Measurements from ENCODE around the gene FRMD4A. TPM values are rescaled to one million over a fixed set of nuclear protein-coding genes. Genes with fewer than 3 reads are reported as not detected.
"Not testable (repeated sequence)": the region's sequence is repeated elsewhere in the genome, so short reads cannot be mapped to it uniquely, and the experiment has no call there.

The FRMD4A gene
- total RNA-seq, 1 donor from 2014 or later: 20.2 TPM

GRCh38 chr10:13956826-13957225, 373.9 kb downstream of the FRMD4A start:
- H3K9me3 Mint-ChIP-seq: peaks cover 6% of the 10 kb centered on the region
- no peaks in the 10 kb centered on the region for H3K27me3 Mint-ChIP-seq (ENCODE audit: insufficient read depth, low read depth)
- Histone ChIP-seq H3K79me2 (ENCODE audit: low read depth) (no peaks in the 10 kb centered on the region), H3K4me1 (no peaks in the 10 kb centered on the region), H3K27ac (no peak overlapping the region), H2AFZ (replicated peaks) (no peak overlapping the region), H3K27me3 (no peaks in the 10 kb centered on the region), H3K36me3 (no peaks in the 10 kb centered on the region), H4K20me1 (ENCODE audit: low read depth) (no peaks in the 10 kb centered on the region), H3K4me3 (no peak overlapping the region), H3F3A (ENCODE audit: low read depth) (no peaks in the 10 kb centered on the region), H3K9ac (no peak overlapping the region), H3K4me2 (no peak overlapping the region), H3K9me3 (ENCODE audit: low read depth) (no peaks in the 10 kb centered on the region)
- H3K4me1 Mint-ChIP-seq: peaks cover 7% of the 10 kb centered on the region
- H3K36me3 Mint-ChIP-seq: peaks cover 3% of the 10 kb centered on the region
- DNase-seq (ENCODE audit: low spot score): no peak
- no peak overlapping the region for H3K27ac Mint-ChIP-seq
- TF ChIP-seq EZH2phosphoT487 (IDR thresholded peaks at IDR 0.05) (no peak), CTCF (IDR thresholded peaks at IDR 0.05) (no peak), EZH2 (IDR thresholded peaks at IDR 0.05) (no peak)
- H3K4me3 Mint-ChIP-seq: no peak overlapping the region

GRCh38 chr10:13955409-13956068, 375.2 kb downstream of the FRMD4A start:
- Histone ChIP-seq H3K4me2 (no peak overlapping the region), H3K27me3 (no peaks in the 10 kb centered on the region), H3K79me2 (ENCODE audit: low read depth) (no peaks in the 10 kb centered on the region), H3K36me3 (no peaks in the 10 kb centered on the region), H4K20me1 (ENCODE audit: low read depth) (no peaks in the 10 kb centered on the region), H3K4me1 (no peaks in the 10 kb centered on the region), H2AFZ (replicated peaks) (no peak overlapping the region), H3K9me3 (ENCODE audit: low read depth) (no peaks in the 10 kb centered on the region), H3K4me3 (no peak overlapping the region), H3F3A (ENCODE audit: low read depth) (no peaks in the 10 kb centered on the region), H3K9ac (no peak overlapping the region), H3K27ac (no peak overlapping the region)
- Mint-ChIP-seq H3K4me1 (peaks cover 7% of the 10 kb centered on the region), H3K4me3 (no peak overlapping the region), H3K36me3 (peaks cover 3% of the 10 kb centered on the region), H3K9me3 (peaks cover 6% of the 10 kb centered on the region), H3K27ac (no peak overlapping the region), H3K27me3 (ENCODE audit: insufficient read depth, low read depth) (no peaks in the 10 kb centered on the region)
- DNase-seq (ENCODE audit: low spot score): no peak
- no peak for TF ChIP-seq CTCF (IDR thresholded peaks at IDR 0.05)
- TF ChIP-seq EZH2phosphoT487 (IDR thresholded peaks at IDR 0.05): no peak
- no peak for TF ChIP-seq EZH2 (IDR thresholded peaks at IDR 0.05)

GRCh38 chr10:13954195-13954594, 376.5 kb downstream of the FRMD4A start:
- not testable (repeated sequence) for H3K27me3 Mint-ChIP-seq (ENCODE audit: insufficient read depth, low read depth); H3K9me3 Mint-ChIP-seq; H2AFZ ChIP-seq (replicated peaks); H3K79me2 ChIP-seq (ENCODE audit: low read depth); H3K4me1 ChIP-seq; H3K36me3 ChIP-seq; H3F3A ChIP-seq (ENCODE audit: low read depth); DNase-seq (ENCODE audit: low spot score); H4K20me1 ChIP-seq (ENCODE audit: low read depth); H3K9ac ChIP-seq; H3K27ac ChIP-seq; H3K4me1 Mint-ChIP-seq; H3K36me3 Mint-ChIP-seq; H3K4me2 ChIP-seq; H3K27me3 ChIP-seq; H3K4me3 ChIP-seq; H3K4me3 Mint-ChIP-seq; H3K9me3 ChIP-seq (ENCODE audit: low read depth); H3K27ac Mint-ChIP-seq

- H3K27ac Mint-ChIP-seq: no peak overlapping the region
- Histone ChIP-seq H3F3A (ENCODE audit: low read depth) (no peaks in the 10 kb centered on the region), H3K4me1 (no peaks in the 10 kb centered on the region), H3K9ac (no peak overlapping the region), H3K36me3 (no peaks in the 10 kb centered on the region), H3K4me2 (no peak overlapping the region), H3K9me3 (ENCODE audit: low read depth) (no peaks in the 10 kb centered on the region), H2AFZ (replicated peaks) (no peak overlapping the region), H3K79me2 (ENCODE audit: low read depth) (no peaks in the 10 kb centered on the region), H3K4me3 (no peak overlapping the region), H4K20me1 (ENCODE audit: low read depth) (no peaks in the 10 kb centered on the region), H3K27ac (no peak overlapping the region), H3K27me3 (no peaks in the 10 kb centered on the region)
- no peak for TF ChIP-seq CTCF (IDR thresholded peaks at IDR 0.05)
- no peak for TF ChIP-seq EZH2 (IDR thresholded peaks at IDR 0.05)
- no peak for TF ChIP-seq EZH2phosphoT487 (IDR thresholded peaks at IDR 0.05)
- peaks cover 6% of the 10 kb centered on the region for H3K9me3 Mint-ChIP-seq
- peaks cover 3% of the 10 kb centered on the region for H3K36me3 Mint-ChIP-seq
- no peaks in the 10 kb centered on the region for H3K4me1 Mint-ChIP-seq
- no peak overlapping the region for H3K4me3 Mint-ChIP-seq
- H3K27me3 Mint-ChIP-seq (ENCODE audit: insufficient read depth, low read depth): no peaks in the 10 kb centered on the region
- DNase-seq (ENCODE audit: low spot score): no peak
Measured at GRCh38 chr10:13953371-13953770, 377.4 kb downstream of the FRMD4A start.

Measured in neural progenitor cell (in vitro differentiated cells).